GM08714 (cell line): Measurements from ENCODE around the gene TRIO.

Source experiments
- H3K4me3 ChIP-seq: fragments of 200-500 bp; sonication (Bioruptor generic); 2 replicates; pipeline ENCODE4 v1.5.1; 2014; ENCODE audit warnings: mild to moderate bottlenecking, low read length, inconsistent platforms
- ZNF274 ChIP-seq: IDR thresholded peaks from 2 replicates; pipeline ENCODE4 v1.6.1; 2012; ENCODE audit warnings: mild to moderate bottlenecking, low read depth, low read length

The TRIO gene

GRCh38 chr5:14112998-14113652 is 30.0 kb upstream of the TRIO start:
- TF ChIP-seq ZNF274, result no peak
- no peak overlapping the region for H3K4me3 ChIP-seq

DNA sequence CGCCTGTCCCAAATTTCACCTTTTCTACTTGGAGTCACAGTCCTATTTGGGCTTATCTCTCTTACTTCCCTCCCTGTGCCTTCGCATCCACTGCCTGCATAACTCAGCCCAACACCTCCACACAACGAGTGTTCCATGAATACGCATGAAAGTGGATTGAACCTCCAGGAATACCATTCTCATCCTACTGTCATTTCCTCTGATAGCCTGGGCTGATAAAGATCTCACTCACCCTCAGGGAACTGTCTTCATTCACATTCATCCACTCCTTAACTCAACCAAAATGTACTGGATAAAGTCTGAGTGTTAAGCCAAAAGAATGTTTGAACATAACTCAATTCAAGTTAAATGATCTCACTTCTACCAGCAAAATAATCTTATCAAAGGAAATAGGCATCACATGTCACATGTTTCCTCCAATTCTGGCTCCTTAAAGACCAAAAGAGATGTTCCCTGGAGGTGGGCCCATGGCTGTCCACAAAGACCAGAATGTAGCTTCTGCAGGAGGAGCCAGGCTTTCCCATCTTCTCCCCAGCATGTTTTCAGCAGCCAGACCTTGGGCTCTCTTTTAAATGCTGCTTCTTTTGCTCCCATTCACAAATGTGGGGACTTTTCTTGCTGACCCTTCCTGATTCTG is 28.4 kb upstream of the TRIO start:
- no peak for TF ChIP-seq ZNF274
- no peak overlapping the region for H3K4me3 ChIP-seq

GRCh38 chr5:14115323-14115895 is 27.7 kb upstream of the TRIO start:
- TF ChIP-seq ZNF274, result no peak
- H3K4me3 ChIP-seq, result no peak overlapping the region

GRCh38 chr5:14118551-14119320 is 24.4 kb upstream of the TRIO start:
- no peak for TF ChIP-seq ZNF274
- H3K4me3 ChIP-seq, result no peak overlapping the region

DNA sequence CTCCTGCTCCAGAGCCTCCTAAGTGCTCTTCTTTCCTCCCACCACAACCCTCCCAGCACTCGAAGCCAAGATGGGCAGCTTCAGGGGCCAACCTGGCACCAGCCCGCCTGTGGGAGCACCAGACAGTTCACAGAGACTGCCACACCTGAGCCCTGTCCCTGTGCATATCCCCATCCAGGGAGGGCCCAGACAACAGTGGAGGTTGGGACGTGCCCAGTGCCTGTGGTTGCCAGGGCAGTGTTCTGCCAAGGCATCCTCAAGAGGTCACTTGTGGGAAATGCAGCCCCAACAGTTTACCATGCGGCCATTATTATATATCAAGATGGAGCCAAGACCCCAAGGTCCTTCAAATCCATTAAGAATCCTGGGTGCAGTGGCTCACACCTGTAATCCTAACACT is 23.0 kb upstream of the TRIO start:
- no peak overlapping the region for H3K4me3 ChIP-seq
- no peak for TF ChIP-seq ZNF274

DNA sequence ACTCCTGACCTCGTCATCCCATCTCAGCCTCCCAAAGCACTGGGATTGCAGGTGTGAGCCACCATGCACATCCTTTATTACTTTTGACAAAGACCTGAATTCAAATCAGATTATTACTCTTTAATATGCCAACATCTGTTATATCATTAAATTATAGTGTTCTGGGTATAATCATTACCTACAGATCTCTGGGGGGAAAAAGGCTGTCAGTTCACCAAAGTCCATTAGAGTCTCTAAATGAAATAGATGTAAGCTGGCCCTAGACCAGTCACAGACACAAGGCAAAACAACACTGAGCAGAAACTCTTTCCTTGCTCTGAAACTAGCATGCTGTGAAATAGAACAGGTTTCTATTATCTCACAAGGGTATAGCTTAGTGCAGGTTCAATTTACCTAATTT is 21.6 kb upstream of the TRIO start:
- TF ChIP-seq ZNF274, result no peak

DNA sequence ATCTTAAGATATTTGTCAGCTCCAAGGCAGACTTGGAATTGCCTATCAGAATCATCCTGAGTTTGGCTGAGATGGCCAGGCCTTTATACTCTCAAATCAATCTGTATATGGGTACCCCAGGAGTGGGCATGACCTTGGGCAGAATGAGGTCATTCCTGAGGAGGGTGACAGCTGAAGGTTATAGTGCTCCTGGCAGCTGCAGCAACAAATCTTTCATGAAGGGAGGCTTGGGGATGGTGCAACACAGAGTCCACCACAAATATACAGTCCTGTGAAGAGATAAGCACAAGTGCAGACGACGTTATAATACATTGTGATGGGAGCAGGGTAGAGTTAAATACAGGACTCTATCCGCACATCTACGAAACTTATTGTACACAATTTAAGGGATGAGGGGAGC is 21.1 kb upstream of the TRIO start:
- H3K4me3 ChIP-seq, result no peak overlapping the region
- TF ChIP-seq ZNF274, result no peak

More for the DNA sequence above, 21.6 kb upstream of the TRIO start:
- H3K4me3 ChIP-seq, result no peak overlapping the region

DNA sequence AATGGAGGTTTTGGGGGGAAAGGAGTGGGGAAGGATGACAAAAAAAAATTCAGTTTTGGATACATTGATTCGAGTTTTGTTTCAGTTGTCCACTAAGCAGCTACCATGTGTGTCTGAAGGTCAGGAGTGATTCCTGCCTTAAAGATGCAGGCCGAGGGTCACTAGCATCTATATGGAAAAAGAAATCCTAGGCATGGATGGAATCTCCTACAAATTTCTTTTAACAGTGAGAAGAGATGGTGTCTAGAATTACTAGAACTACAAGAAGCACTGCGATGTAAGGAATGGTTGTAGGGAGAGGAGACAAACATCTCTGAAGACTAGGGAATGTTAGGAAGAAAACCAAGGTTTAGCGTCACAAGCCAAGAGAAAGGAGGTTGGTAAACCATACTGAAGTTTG is 19.6 kb upstream of the TRIO start:
- no peak for TF ChIP-seq ZNF274
- H3K4me3 ChIP-seq, result no peak overlapping the region

GRCh38 chr5:14123974-14124482 is 19.1 kb upstream of the TRIO start:
- no peak for TF ChIP-seq ZNF274

GRCh38 chr5:14125262-14125661 is 17.9 kb upstream of the TRIO start:
- TF ChIP-seq ZNF274, result no peak
- H3K4me3 ChIP-seq, result no peak overlapping the region

More at GRCh38 chr5:14123974-14124482, 19.1 kb upstream of the TRIO start:
- H3K4me3 ChIP-seq, result no peak overlapping the region

- no peak for TF ChIP-seq ZNF274
- H3K4me3 ChIP-seq, result no peak overlapping the region
These were observed 15.6 kb upstream of the TRIO start for GRCh38 chr5:14127587-14127986.

- H3K4me3 ChIP-seq, result no peak overlapping the region
- no peak for TF ChIP-seq ZNF274
These were observed 15.1 kb upstream of the TRIO start for GRCh38 chr5:14128079-14128478.

DNA sequence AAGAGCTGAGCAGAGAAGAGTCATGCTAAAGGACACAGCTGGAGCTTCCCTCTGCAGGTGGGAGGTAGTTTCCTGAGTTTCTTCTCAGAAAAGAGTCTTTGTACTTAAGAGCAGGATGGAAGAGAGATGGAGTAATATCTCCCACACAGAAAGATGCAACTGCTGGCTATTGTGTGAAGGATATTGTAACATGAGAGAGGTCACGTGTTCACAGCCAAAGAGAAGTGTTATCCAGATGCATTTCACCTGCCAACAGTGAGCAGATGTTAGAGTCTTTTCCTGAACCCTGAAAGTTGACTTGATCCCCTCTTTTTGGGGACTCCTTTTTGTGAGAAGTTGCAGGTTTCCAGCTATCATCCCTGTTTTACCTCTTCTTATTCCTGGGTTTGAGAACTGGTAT is 14.0 kb upstream of the TRIO start:
- no peak overlapping the region for H3K4me3 ChIP-seq
- no peak for TF ChIP-seq ZNF274

- no peak overlapping the region for H3K4me3 ChIP-seq
- TF ChIP-seq ZNF274, result no peak
These were observed 11.2 kb upstream of the TRIO start for GRCh38 chr5:14131855-14132503.

GRCh38 chr5:14133394-14133793 is 9.7 kb upstream of the TRIO start:
- no peak overlapping the region for H3K4me3 ChIP-seq
- no peak for TF ChIP-seq ZNF274
